Measurements from ENCODE around the gene ANKFN1.
A peak's percentile ranks its signal among the peaks of the same experiment; 100 is the strongest.

Gene ANKFN1

GRCh38 chr17:56125830-56126819, 27.1 kb upstream of the ANKFN1 start:
- no peaks in the 10 kb centered on the region for H3K27me3 ChIP-seq (replicated peaks)
- H3K27ac ChIP-seq, result no peak overlapping the region
- DNase-seq, result peak; percentile 11
- no peak overlapping the region for H3K4me3 ChIP-seq (ENCODE audit: low read depth, low read length)
- TF ChIP-seq, protein P1, sequence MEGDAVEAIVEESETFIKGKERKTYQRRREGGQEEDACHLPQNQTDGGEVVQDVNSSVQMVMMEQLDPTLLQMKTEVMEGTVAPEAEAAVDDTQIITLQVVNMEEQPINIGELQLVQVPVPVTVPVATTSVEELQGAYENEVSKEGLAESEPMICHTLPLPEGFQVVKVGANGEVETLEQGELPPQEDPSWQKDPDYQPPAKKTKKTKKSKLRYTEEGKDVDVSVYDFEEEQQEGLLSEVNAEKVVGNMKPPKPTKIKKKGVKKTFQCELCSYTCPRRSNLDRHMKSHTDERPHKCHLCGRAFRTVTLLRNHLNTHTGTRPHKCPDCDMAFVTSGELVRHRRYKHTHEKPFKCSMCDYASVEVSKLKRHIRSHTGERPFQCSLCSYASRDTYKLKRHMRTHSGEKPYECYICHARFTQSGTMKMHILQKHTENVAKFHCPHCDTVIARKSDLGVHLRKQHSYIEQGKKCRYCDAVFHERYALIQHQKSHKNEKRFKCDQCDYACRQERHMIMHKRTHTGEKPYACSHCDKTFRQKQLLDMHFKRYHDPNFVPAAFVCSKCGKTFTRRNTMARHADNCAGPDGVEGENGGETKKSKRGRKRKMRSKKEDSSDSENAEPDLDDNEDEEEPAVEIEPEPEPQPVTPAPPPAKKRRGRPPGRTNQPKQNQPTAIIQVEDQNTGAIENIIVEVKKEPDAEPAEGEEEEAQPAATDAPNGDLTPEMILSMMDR (IDR thresholded peaks at IDR 0.05; ENCODE audit: low read depth, low read length, missing control alignments), result peak; percentile 78
- in situ Hi-C loops (cut with HindIII; ENCODE audit: low pct_ligation_motif_present, low sequenced_read_pairs), result no loop called here
- H3K36me3 ChIP-seq (replicated peaks), result no peaks in the 10 kb centered on the region

DNA sequence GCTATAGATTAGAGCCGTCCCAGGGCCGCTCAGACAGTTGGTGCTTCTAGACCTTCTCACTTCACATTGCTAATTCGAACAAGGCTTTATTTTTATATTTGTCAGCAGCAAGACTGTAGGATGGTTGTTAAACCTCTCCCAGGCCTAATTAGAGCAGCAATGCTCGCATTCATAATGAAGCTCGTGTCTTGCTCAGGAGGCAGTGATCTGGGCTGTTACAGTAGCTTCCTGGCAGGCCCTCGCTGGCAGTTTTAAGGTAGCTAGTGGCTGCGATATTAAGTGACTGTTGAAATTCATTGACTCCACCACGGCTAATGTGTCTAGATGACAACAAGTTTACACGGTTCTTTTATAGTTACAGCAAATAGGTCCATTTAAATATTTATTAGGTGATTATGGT, 23.2 kb upstream of the ANKFN1 start:
- DNase-seq, result no peak
- H3K27me3 ChIP-seq (replicated peaks), result no peaks in the 10 kb centered on the region
- in situ Hi-C loops (cut with HindIII; ENCODE audit: low pct_ligation_motif_present, low sequenced_read_pairs), result no loop called here
- H3K4me3 ChIP-seq (ENCODE audit: low read depth, low read length), result no peak overlapping the region
- TF ChIP-seq, protein P1 (IDR thresholded peaks at IDR 0.05; ENCODE audit: low read depth, low read length, missing control alignments), result no peak
- no peaks in the 10 kb centered on the region for H3K36me3 ChIP-seq (replicated peaks)
- no peak overlapping the region for H3K27ac ChIP-seq

GRCh38 chr17:56130631-56131030, 22.6 kb upstream of the ANKFN1 start:
- in situ Hi-C loops (cut with HindIII; ENCODE audit: low pct_ligation_motif_present, low sequenced_read_pairs), result no loop called here
- H3K36me3 ChIP-seq (replicated peaks), result no peaks in the 10 kb centered on the region
- no peaks in the 10 kb centered on the region for H3K27me3 ChIP-seq (replicated peaks)
- TF ChIP-seq, protein P1 (IDR thresholded peaks at IDR 0.05; ENCODE audit: low read depth, low read length, missing control alignments), result no peak
- H3K27ac ChIP-seq, result no peak overlapping the region
- no peak for DNase-seq
- H3K4me3 ChIP-seq (ENCODE audit: low read depth, low read length), result no peak overlapping the region

GRCh38 chr17:56131431-56131830, 21.8 kb upstream of the ANKFN1 start:
- Histone ChIP-seq H3K27ac (no peak overlapping the region), H3K27me3 (replicated peaks) (no peaks in the 10 kb centered on the region), H3K4me3 (ENCODE audit: low read depth, low read length) (no peak overlapping the region), H3K36me3 (replicated peaks) (no peaks in the 10 kb centered on the region)
- DNase-seq, result no peak
- in situ Hi-C loops (cut with HindIII; ENCODE audit: low pct_ligation_motif_present, low sequenced_read_pairs), result no loop called here
- TF ChIP-seq, protein P1 (IDR thresholded peaks at IDR 0.05; ENCODE audit: low read depth, low read length, missing control alignments), result no peak

DNA sequence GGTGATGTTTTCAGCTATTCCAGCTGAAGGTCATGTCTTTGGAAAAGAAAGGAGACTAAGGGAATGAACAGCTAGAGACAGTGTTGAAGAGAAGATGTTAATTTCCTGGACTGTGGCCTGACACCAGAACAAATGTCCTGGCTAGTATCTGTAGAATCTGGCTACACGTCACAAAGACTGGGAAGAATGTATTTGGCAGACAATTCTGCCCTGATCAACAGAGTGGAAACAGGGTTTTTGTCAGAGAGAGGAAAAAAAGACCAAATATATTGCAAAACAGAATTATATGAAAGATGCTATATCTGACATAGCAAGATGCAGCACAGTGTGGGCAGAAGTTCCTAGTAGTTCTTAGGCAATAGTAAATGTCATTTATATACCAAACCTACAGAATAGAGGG, 17.0 kb upstream of the ANKFN1 start:
- Histone ChIP-seq H3K36me3 (replicated peaks) (no peaks in the 10 kb centered on the region), H3K4me3 (ENCODE audit: low read depth, low read length) (no peak overlapping the region), H3K27me3 (replicated peaks) (no peaks in the 10 kb centered on the region), H3K27ac (no peak overlapping the region)
- TF ChIP-seq, protein P1 (IDR thresholded peaks at IDR 0.05; ENCODE audit: low read depth, low read length, missing control alignments), result no peak
- in situ Hi-C loops (cut with HindIII; ENCODE audit: low pct_ligation_motif_present, low sequenced_read_pairs), result no loop called here
- no peak for DNase-seq
